GM18867 (cell line): ENCODE results near the gene BCCIP.

ENCODE experiments used
- ATAC-seq: cut with Tn5 transposase; IDR thresholded peaks from one replicate; pipeline ENCODE4 v1.9.1; 2021; ENCODE audit warnings: mild to moderate bottlenecking, moderate library complexity; ENCODE audit not compliant: unreplicated experiment

The BCCIP gene

GRCh38 chr10:125797424-125797823 lies 25.9 kb upstream of the BCCIP start:
- ATAC-seq: no peak

GRCh38 chr10:125797994-125798662 lies 25.2 kb upstream of the BCCIP start:
- no peak for ATAC-seq

DNA sequence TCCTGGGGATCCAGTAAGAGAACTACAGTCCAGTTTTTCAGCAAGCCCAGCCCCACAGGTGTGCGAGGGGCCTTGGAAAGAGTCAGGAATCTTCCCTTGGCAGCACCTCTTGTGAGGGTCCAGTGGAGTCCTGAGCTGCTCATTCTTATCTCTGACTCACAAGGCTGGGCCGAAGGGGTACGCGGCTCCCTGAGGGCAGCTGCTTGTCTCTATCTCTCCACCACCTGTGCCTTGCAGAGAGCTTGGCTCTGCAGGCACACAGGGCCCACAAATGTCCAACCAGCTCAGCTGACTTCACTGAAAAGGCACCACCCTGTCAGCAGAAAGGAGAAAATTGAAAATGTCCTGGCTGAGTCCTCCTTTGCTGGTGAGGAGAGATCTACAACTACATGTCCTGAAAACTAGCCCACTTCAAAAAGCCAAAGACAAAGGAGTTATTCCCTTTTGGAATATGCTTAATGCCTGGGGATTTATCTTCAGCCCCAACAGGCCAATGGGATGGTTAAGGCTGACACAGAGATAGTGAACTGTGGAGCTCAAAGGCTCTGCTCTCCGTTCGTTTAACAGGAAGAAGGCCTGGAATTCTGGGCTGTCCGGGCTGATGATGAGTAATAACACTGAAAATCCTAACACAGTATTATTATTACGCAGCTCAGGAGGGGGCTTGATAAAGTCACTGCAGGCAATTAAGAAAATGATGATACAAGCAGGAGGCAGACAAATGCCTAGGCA lies 23.7 kb upstream of the BCCIP start:
- no peak for ATAC-seq

DNA sequence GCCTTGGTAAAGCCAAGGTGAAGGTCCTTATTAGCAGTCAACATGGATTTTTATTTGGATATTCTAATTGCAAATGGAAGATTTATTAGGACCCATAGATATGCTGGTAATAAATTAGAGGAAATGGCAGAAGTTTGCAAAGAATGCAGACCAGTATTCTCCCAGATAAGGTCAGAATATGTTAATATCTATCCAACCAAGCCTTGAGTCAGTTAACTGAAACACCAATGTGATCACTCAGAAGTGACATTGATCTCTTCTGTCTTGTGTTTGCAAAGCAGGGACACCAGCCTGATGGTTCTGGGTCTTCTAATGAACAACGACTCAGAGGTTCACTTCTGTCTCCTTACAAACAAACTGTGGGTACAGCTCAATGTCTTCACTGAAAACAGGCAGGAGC lies 21.8 kb upstream of the BCCIP start:
- ATAC-seq: no peak

- ATAC-seq: no peak
Observed at GRCh38 chr10:125802131-125802530, 21.2 kb upstream of the BCCIP start.

- no peak for ATAC-seq
Observed at GRCh38 chr10:125802739-125803138, 20.6 kb upstream of the BCCIP start.

DNA sequence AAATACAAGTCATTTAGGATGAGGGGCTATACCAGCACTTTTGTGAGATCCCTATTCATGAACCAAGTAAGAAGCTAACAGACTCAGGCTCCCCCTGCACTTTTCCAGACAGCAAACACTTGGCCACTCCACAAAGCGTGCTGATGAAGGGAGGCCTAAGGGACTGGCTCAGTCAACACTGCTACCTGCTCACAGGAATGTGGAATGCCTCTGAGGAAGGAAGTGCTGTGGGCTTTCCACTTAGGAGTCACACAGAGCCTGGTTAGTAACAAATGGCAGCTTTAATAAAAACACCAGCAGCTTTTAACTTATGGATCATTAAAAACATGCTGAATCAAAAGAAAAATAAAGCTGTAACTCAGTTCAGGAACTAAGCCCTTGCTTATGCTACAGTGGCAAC lies 15.3 kb upstream of the BCCIP start:
- no peak for ATAC-seq

DNA sequence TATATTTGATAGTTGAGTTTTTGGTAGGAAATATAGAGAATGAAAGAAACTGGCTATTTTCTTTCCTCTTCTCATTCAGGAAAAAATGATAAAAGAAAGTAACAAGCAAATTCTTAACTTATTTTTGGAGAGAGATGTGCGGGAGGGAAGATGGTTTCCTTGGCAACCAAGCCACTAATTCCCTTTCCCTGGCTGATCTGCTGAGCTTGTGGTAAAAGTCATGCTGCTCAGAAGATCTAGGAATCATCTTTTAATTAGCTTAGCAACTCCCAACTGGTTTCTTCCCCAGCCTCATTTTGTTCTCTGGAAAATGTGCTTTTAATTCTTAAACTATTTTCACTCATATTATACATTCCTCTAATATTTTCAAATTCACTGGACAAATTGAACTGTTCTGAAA lies 12.1 kb upstream of the BCCIP start:
- no peak for ATAC-seq

DNA sequence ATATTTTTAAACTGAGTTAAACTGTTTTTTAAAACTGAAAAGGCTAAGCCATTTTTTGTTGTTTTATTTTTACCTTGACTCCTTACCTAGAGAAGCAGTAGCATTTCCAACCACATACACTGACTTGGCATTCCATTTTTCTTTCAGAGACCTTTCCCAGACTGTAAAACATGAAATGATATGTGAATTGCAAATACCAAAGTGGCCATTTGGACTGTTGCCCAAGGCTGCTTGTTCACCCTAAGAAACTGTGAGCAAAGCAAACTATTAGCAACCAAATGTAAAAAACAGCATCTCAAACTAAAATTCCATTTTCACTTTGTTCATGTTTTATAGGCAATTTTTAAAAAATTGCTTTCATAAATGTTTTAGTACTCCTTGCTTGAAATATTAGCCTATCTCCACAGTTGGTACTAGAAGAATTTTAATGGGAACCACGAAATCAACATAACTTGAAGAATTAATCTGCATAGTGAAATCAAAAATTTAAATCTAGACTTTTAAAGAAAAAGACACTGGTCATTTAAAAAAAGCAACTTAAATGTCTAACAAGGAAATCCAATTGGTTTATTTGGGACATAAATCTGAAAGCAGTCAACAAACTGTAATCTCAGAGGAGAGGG lies 11.1 kb upstream of the BCCIP start:
- no peak for ATAC-seq

- no peak for ATAC-seq
Observed at GRCh38 chr10:125815764-125816163, 7.6 kb upstream of the BCCIP start.

GRCh38 chr10:125816548-125816947 lies 6.8 kb upstream of the BCCIP start:
- no peak for ATAC-seq

GRCh38 chr10:125817337-125817946 lies 5.9 kb upstream of the BCCIP start:
- ATAC-seq: no peak

DNA sequence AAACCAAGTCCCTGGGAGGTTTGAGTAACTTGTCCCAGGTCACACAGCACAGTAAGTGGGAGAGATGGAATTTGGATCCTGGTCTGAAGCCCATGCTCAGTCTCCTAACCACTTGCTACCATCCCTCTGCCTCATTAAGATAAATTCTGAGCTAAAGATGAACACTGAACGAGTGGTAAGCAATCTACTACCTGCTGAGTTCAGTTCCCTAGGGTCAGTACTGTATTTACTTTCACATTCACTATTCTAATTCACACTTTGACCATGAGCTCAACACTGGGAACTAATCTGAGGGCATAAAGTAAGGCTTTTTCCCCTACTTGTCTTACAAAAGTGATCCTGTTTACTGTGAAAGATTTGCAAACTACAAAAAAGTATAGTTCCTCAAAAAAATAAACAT lies 2.6 kb upstream of the BCCIP start:
- peak; percentile 75 for ATAC-seq

DNA sequence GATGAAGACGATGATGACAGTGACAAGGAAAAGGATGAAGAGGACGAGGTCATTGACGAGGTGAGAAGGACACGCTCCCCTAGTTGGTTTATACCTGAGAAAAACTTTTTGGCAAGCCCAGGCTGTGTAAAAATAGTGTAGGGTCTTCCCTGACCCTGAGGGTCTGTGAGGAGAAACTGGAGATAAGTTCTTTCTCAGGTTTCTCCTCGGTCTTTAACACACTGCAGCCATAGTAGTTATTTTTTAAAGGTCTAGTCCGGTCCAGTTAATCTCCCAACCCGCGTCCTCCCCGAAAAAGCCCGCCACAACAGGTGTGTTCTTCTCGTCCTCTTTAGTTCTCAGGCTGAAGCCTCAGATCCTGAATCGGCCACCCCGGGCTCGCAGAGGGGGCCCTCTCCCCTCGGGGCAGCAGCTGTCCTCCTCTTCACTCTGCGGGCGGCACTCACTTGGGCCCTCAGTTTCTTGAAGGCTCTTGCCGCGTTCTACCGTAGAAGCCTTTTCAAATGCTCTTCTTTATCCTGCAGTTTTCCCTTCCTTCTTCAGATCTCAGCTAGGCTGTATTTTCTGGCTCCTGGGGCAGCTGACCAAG lies 411 bp downstream of the BCCIP start:
- peak; percentile 0 for ATAC-seq

GRCh38 chr10:125824736-125825135 lies 1.4 kb downstream of the BCCIP start:
- ATAC-seq: no peak

GRCh38 chr10:125827133-125827532 lies 3.8 kb downstream of the BCCIP start:
- ATAC-seq: no peak

DNA sequence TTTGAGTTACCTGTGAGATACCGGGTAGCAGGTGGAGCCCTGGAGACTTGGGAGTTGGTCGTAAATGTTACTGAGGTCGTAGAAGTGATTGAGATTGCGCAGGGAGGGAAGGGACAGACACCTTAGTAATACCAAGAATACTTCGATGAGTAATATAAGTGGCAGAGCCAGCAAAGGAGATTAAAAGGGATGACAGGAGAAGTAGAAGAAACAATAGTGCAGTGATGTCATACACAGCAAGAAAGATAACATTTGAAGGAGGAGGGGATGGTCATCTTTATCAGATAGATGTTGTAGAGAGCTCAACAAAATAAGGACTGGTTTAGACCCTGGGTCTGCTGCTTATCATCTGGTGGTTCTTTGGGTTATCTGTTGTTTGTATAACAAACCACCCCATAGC lies 5.0 kb downstream of the BCCIP start:
- no peak for ATAC-seq

GRCh38 chr10:125836746-125837145 lies 13.4 kb downstream of the BCCIP start:
- ATAC-seq: no peak

DNA sequence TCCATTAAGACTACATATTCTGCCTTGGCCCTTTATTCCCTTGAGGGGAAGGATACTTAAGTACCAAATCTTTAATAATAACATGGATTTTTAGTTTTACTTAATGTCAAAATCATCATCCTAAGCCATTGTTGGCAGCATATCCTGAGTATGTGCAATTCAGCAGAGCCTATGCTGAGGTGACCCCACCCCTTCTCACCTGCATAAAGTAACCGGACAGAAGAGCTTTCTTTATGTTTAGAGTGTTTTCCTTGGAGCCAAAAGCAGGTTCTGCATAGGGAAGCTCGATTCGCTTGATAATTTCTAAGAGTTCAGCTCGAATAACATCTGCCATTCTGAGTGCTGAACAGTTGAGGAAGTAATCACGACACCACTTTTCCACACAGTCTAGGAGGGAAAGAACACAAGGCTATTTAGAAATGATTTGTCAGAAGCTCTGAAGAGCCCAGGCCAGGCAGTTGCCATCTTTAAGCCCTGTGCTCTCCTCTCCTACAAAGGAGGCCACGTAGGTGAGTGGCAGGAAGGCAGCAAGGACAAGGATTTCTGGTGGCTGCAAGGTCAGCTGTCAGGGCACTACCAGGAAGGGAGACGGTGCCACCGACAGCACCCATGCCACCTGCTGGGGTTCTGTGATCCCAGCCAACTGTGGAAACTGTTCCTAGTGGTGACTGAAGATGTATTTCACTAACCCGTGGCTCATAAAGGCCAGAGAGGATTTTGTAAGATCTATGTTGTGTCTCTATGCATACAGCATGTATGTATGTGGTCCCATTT lies 15.6 kb downstream of the BCCIP start:
- ATAC-seq: no peak

DNA sequence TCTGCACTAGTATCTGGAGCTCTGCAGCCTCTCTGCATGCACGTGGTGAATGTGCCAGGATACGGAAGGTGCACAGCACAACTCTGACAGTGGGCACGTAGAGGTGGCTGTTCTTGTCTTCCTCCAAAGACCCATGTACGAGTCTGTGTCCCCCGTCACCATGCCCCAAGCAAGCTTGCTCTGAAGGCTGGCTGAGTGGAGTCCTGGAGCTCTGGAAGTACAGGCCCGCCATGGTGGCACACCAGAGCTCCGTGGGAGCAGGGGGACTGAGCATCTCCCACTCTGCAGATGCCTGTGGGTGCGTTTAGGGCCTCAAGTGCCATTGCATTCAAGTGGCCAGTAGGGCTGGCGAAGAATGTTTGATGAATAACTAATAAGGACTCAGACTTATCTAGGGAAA lies 17.1 kb downstream of the BCCIP start:
- no peak for ATAC-seq

DNA sequence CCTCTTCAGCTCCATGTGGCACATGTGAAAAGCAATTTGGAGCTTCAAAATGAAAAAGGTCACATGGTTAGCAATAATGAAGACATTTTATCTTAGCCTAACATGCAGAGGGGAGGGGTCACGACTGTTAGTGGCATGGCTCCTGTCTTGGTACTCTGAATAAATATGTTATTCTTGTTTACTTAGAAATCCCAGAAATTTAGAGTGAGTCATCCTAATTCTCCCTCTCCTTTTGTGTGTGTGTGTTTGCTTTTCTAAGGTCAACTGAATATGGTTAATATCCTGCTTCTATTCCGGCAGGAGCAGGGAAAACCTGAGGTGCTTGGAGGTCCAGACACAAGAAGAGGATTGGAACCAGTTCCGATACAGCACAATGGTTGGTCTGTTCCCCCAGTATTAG lies 17.6 kb downstream of the BCCIP start:
- ATAC-seq: no peak
